ENCODE data around the gene TTC36. TPM values are rescaled to one million over a fixed set of nuclear protein-coding genes. Genes with fewer than 3 reads are reported as not detected.

The TTC36 gene
- total and polyA plus RNA-seq, 10 of the 15 experiments (the other 5 are each of a cell fraction or from before 2014, with no cell fraction given): 0.28 to 0.78 (median 0.59) TPM; not detected in 7

- TF ChIP-seq USF2 (IDR thresholded peaks at IDR 0.05; ENCODE audit: borderline replicate concordance, low read depth, low read length): no peak
These were observed 19.9 kb downstream of the TTC36 start (continued) for GRCh38 chr11:118547132-118547531.

- no peak for FAIRE-seq
- no peaks in the 10 kb centered on the region for H3K4me1 ChIP-seq (ENCODE audit: control insufficient read depth, insufficient read depth, low read length)
- no peak overlapping the region for H3K9ac ChIP-seq (ENCODE audit: control insufficient read depth, insufficient read depth, low read length)
- 58% methylated on average over 4 of the region's 4 CpGs for WGBS (ENCODE audit: insufficient coverage, insufficient replicate concordance, low lambda C conversion rate, missing lambda C conversion rate)
- H4K20me1 ChIP-seq (ENCODE audit: control insufficient read depth, insufficient read depth): no peaks in the 10 kb centered on the region
- CTCF ChIA-PET: interaction anchor here (0.6 kb wide), 1 partner anchor 10 kb away, joined by 3 read pairs; no protein-coding TSS in a partner anchor
- no peak overlapping the region for H2AFZ ChIP-seq (ENCODE audit: control insufficient read depth, low read depth, low read length)
- SMC1A ChIA-PET (ENCODE audit: uncharacterized antibody, unreplicated experiment): interaction anchor here (1.0 kb wide), 1 partner anchor 15 kb away, joined by 3 read pairs; no protein-coding TSS in a partner anchor
- H3K36me3 ChIP-seq (ENCODE audit: control insufficient read depth in 2 of 2, insufficient read depth in 2 of 2, low read length in 1 of 2): peaks cover 0 to 4% of the 10 kb centered on the region in 2 experiments; a peak in 2 of 4 replicates
- no peak for DNase-seq (ENCODE audit: low read depth, low spot score)
- TF ChIP-seq TCF12 (IDR thresholded peaks at IDR 0.05; ENCODE audit: low read depth, low read length): no peak
- no peak for TF ChIP-seq SMARCA5 (IDR thresholded peaks at IDR 0.05)
- TF ChIP-seq SP1 (IDR thresholded peaks at IDR 0.05; ENCODE audit: low read depth, low read length): no peak
- no peak for TF ChIP-seq ZZZ3 (IDR thresholded peaks at IDR 0.05; ENCODE audit: control insufficient read depth, insufficient read length, low read depth)
- H3K79me2 ChIP-seq (ENCODE audit: control insufficient read depth, insufficient read depth, low read length): no peaks in the 10 kb centered on the region
- no peaks in the 10 kb centered on the region for H3K27me3 ChIP-seq (replicated peaks in 1 of 2; ENCODE audit: control insufficient read depth in 2 of 2, insufficient read depth in 2 of 2, low read length in 1 of 2)
- no TSS peak for BruUV-seq (replicated peaks)
- in situ Hi-C loops (cut with MboI) (no loop called here), intact Hi-C loops (cut with micrococcal nuclease; ENCODE audit: unreplicated experiment) (no loop called here)
- no peak for ATAC-seq
- H3K27ac ChIP-seq (ENCODE audit: control insufficient read depth, insufficient read depth): no peak overlapping the region
- H3K4me3 ChIP-seq: no peak overlapping the region
- POLR2A ChIA-PET: interaction anchor here (0.6 kb wide), 1 partner anchor 19 kb away, joined by 3 read pairs; no protein-coding TSS in a partner anchor
- RAD21 ChIA-PET (ENCODE audit: unreplicated experiment): no interaction called here
- no peaks in the 10 kb centered on the region for H3K9me3 ChIP-seq (replicated peaks; ENCODE audit: control insufficient read depth, insufficient read depth, low read length)
- H3K4me2 ChIP-seq (ENCODE audit: control insufficient read depth, insufficient read depth): no peak overlapping the region
These were observed 25.1 kb downstream of the TTC36 start for GRCh38 chr11:118552341-118552740.

- ChIA-PET SMC1A (ENCODE audit: uncharacterized antibody, unreplicated experiment) (no interaction called here), RAD21 (ENCODE audit: unreplicated experiment) (no interaction called here), CTCF (no interaction called here), POLR2A (no interaction called here)
- Histone ChIP-seq H3K9me3 (replicated peaks; ENCODE audit: control insufficient read depth, insufficient read depth, low read length) (no peaks in the 10 kb centered on the region), H3K27ac (ENCODE audit: control insufficient read depth, insufficient read depth) (no peak overlapping the region), H3K27me3 (replicated peaks in 1 of 2; ENCODE audit: control insufficient read depth in 2 of 2, insufficient read depth in 2 of 2, low read length in 1 of 2) (no peaks in the 10 kb centered on the region), H3K79me2 (ENCODE audit: control insufficient read depth, insufficient read depth, low read length) (no peaks in the 10 kb centered on the region; the same call in 1 of the 2 replicates), H2AFZ (ENCODE audit: control insufficient read depth, low read depth, low read length) (no peak overlapping the region), H3K4me2 (ENCODE audit: control insufficient read depth, insufficient read depth) (no peak overlapping the region), H3K36me3 (ENCODE audit: control insufficient read depth in 2 of 2, insufficient read depth in 2 of 2, low read length in 1 of 2) (no peaks in the 10 kb centered on the region; a peak in 1 of 4 replicates), H3K9ac (ENCODE audit: control insufficient read depth, insufficient read depth, low read length) (no peak overlapping the region), H3K4me3 (no peak overlapping the region), H3K4me1 (ENCODE audit: control insufficient read depth, insufficient read depth, low read length) (0 out of 2 replicates have a peak, but pooled peaks cover 4% of the 10 kb centered on the region), H4K20me1 (ENCODE audit: control insufficient read depth, insufficient read depth) (no peaks in the 10 kb centered on the region)
- no peak for DNase-seq (ENCODE audit: low read depth, low spot score)
- WGBS (ENCODE audit: insufficient coverage, insufficient replicate concordance, low lambda C conversion rate, missing lambda C conversion rate): 73% methylated on average over 4 of the region's 4 CpGs
- ATAC-seq: no peak
- in situ Hi-C loops (cut with MboI) (no loop called here), intact Hi-C loops (cut with micrococcal nuclease; ENCODE audit: unreplicated experiment) (no loop called here)
- FAIRE-seq: no peak
- BruUV-seq (replicated peaks): no TSS peak
- TF ChIP-seq NR2F1 (conservative IDR thresholded peaks at IDR 0.05) (no peak), FOXM1 (IDR thresholded peaks at IDR 0.05; ENCODE audit: low read depth, low read length) (no peak), PBX3 (IDR thresholded peaks at IDR 0.05; ENCODE audit: insufficient replicate concordance, low read depth, low read length) (no peak), ZNF274 (IDR thresholded peaks at IDR 0.05; ENCODE audit: insufficient read depth, insufficient read length) (no peak), POU2F2 (IDR thresholded peaks at IDR 0.05; ENCODE audit: borderline replicate concordance, low read depth, low read length) (no peak), ZNF217 (IDR thresholded peaks at IDR 0.05) (no peak), MTA3 (IDR thresholded peaks at IDR 0.05; ENCODE audit: borderline replicate concordance, low read length) (no peak), SMAD5 (IDR thresholded peaks at IDR 0.05; ENCODE audit: low read depth) (no peak), LARP7 (IDR thresholded peaks at IDR 0.05) (no peak), NFXL1 (IDR thresholded peaks at IDR 0.05; ENCODE audit: borderline replicate concordance) (no peak), WRNIP1 (IDR thresholded peaks at IDR 0.05; ENCODE audit: borderline replicate concordance, low read depth, low read length) (no peak), PAX8 (IDR thresholded peaks at IDR 0.05) (no peak)
These were observed 33.5 kb downstream of the TTC36 start for GRCh38 chr11:118560806-118561205.

Data from GM12878 (cell line).